OCI-LY7 (cell line): Measurements from ENCODE around the gene GLCCI1. TPM values are rescaled to one million over a fixed set of nuclear protein-coding genes. Genes with fewer than 3 reads are reported as not detected.

ENCODE experiments used
- BruUV-seq: library from RNA; stranded (reverse); fragments of 400-500 nt; replicated peaks from 2 replicates; lab custom pipeline; 2021; lab: Mats Ljungman, UMichigan
- CTCF ChIA-PET: fragments of 300-600 bp; sonication (Branson Sonifier 250); formaldehyde crosslinking; loops from one replicate; lab custom pipeline; 2022; ENCODE audit warnings: antibody characterized with exemption; ENCODE audit not compliant: unreplicated experiment; lab: Charles Lee
- POLR2A ChIA-PET: fragments of 300-600 bp; sonication (Branson Sonifier 250); formaldehyde crosslinking; loops from one replicate; lab custom pipeline; 2022; ENCODE audit warnings: antibody characterized with exemption; lab: Charles Lee
- DNase-seq: peaks from one replicate; pipeline ENCODE4 v3.0.0-alpha.2; 2015; ENCODE audit warnings: low spot score
- H2AFZ ChIP-seq: fragments of 200-600 bp; sonication (generic), shearing (Covaris generic); 2 replicates; pipeline ENCODE4 v1.6.1; 2014; ENCODE audit warnings: mild to moderate bottlenecking, antibody characterized with exemption, low read length, moderate library complexity
- H3K27ac ChIP-seq: fragments of 200-600 bp; sonication (generic); 2 replicates; pipeline ENCODE4 v1.5.1; 2014; ENCODE audit warnings: mixed run types, low read depth, mild to moderate bottlenecking, moderate library complexity, low read length, inconsistent platforms; ENCODE audit not compliant: poor library complexity, severe bottlenecking
- H3K36me3 ChIP-seq: fragments of 200-600 bp; sonication (generic); 2 replicates; pipeline ENCODE4 v1.6.1; 2014; ENCODE audit warnings: mild to moderate bottlenecking, antibody characterized with exemption, low read length, moderate library complexity, mixed read lengths; ENCODE audit not compliant: insufficient read depth
- H3K4me1 ChIP-seq: fragments of 200-600 bp; sonication (generic); 2 replicates; pipeline ENCODE4 v1.5.1; 2014; ENCODE audit warnings: mild to moderate bottlenecking, low read length; ENCODE audit not compliant: insufficient read depth, poor library complexity, severe bottlenecking
- H3K4me2 ChIP-seq: fragments of 200-600 bp; sonication (generic); 2 replicates; pipeline ENCODE4 v1.6.1; 2014; ENCODE audit warnings: mild to moderate bottlenecking, low read length
- H3K4me3 ChIP-seq: fragments of 200-600 bp; sonication (generic); 2 replicates; pipeline ENCODE4 v1.5.1; 2014; ENCODE audit warnings: mild to moderate bottlenecking, low read depth, low read length; ENCODE audit not compliant: poor library complexity, severe bottlenecking
- H3K79me2 ChIP-seq: fragments of 200-600 bp; sonication (generic); 2 replicates; pipeline ENCODE4 v1.6.1; 2016; ENCODE audit warnings: low read depth, mild to moderate bottlenecking, low read length, moderate library complexity, mixed read lengths; ENCODE audit not compliant: insufficient read depth
- H3K9me2 ChIP-seq: fragments of 200-600 bp; sonication (generic); 2 replicates; pipeline ENCODE4 v1.6.1; 2016; ENCODE audit warnings: mild to moderate bottlenecking, low read length, mixed read lengths; ENCODE audit not compliant: insufficient read depth
- H3K9me3 ChIP-seq: fragments of 200-600 bp; sonication (generic); 2 replicates; pipeline ENCODE4 v1.6.1; 2014; ENCODE audit warnings: mild to moderate bottlenecking, mixed run types, low read length, mixed read lengths
- H4K20me1 ChIP-seq: fragments of 200-600 bp; sonication (generic); 2 replicates; pipeline ENCODE4 v1.6.1; 2014; ENCODE audit warnings: mild to moderate bottlenecking, antibody characterized with exemption, low read length, moderate library complexity, mixed read lengths; ENCODE audit not compliant: insufficient read depth
- CTCF ChIP-seq: fragments of 200-600 bp; sonication (generic); conservative IDR thresholded peaks from 2 replicates; pipeline ENCODE4 v1.5.1; 2014; ENCODE audit warnings: mild to moderate bottlenecking, antibody characterized with exemption, low read length, moderate library complexity, mixed read lengths
- EZH2phosphoT487 ChIP-seq: fragments of 200-600 bp; sonication (generic); IDR thresholded peaks from 2 replicates; pipeline ENCODE4 v1.6.1; 2018; ENCODE audit warnings: low read depth, borderline replicate concordance, mild to moderate bottlenecking, mixed run types, antibody characterized with exemption, low read length, moderate library complexity, mixed read lengths
- intact Hi-C: fragments of 100-400 bp; cut with micrococcal nuclease; formaldehyde crosslinking; loops from one replicate; pipeline ENCODE4 v1.10.0; 2022; ENCODE audit not compliant: unreplicated experiment
- total RNA-seq, 2 experiments: library from RNA; depleted of rRNA in 1 of 2; stranded (reverse); fragments of >200 nt in 1 of 2; shearing (Covaris generic) in 1 of 2; gene quantifications; 2 replicates each; pipeline ENCODE4 v1.2.3, GENCODE V29; 2014 to 2022

Gene GLCCI1
- total RNA-seq, 2 experiments from 2014 or later = 21.3 to 85.6 TPM

- Histone ChIP-seq H3K79me2 (peaks cover 99% of the 10 kb centered on the region), H3K9me3 (peaks cover 22% of the 10 kb centered on the region), H4K20me1 (peaks cover 20% of the 10 kb centered on the region), H3K36me3 (peaks cover 17% of the 10 kb centered on the region; the same call in 1 of the 2 replicates), H3K27ac (no peak overlapping the region), H3K4me3 (no peak overlapping the region), H3K4me2 (no peak overlapping the region), H3K9me2 (no peaks in the 10 kb centered on the region), H3K4me1 (peaks cover 3% of the 10 kb centered on the region), H2AFZ (no peak overlapping the region)
- no TSS peak for BruUV-seq
- TF ChIP-seq CTCF (no peak), EZH2phosphoT487 (no peak)
- POLR2A ChIA-PET = interaction anchor here (1.1 to 2.9 kb wide), 4 partner anchors 10 to 16 kb away, joined by 4 to 26 read pairs (median 5); no protein-coding TSS in a partner anchor
- no peak for DNase-seq
- CTCF ChIA-PET = no interaction called here
- intact Hi-C loops = no loop called here
These were observed 20.1 kb downstream of the GLCCI1 start for GRCh38 chr7:7988706-7989105.

GRCh38 chr7:7989133-7989532 lies 20.5 kb downstream of the GLCCI1 start:
- no peak for TF ChIP-seq CTCF
- no peak for TF ChIP-seq EZH2phosphoT487
- Histone ChIP-seq H3K4me3 (no peak overlapping the region), H3K9me3 (peaks cover 24% of the 10 kb centered on the region), H3K36me3 (peaks cover 20% of the 10 kb centered on the region; the same call in 1 of the 2 replicates), H3K27ac (no peak overlapping the region), H3K4me2 (0 out of 2 replicates have a peak overlapping the region, but pooled peaks have one; percentile 3), H4K20me1 (peaks cover 16% of the 10 kb centered on the region; the same call in 1 of the 2 replicates), H3K79me2 (peaks cover 99% of the 10 kb centered on the region), H3K4me1 (peaks cover 3% of the 10 kb centered on the region), H3K9me2 (no peaks in the 10 kb centered on the region), H2AFZ (no peak overlapping the region)
- intact Hi-C loops = no loop called here
- no TSS peak for BruUV-seq
- POLR2A ChIA-PET = interaction anchor here (0.7 to 2.9 kb wide), 6 partner anchors 9 to 30 kb away, joined by 3 to 26 read pairs (median 5); no protein-coding TSS in a partner anchor
- CTCF ChIA-PET = interaction anchor here (0.9 kb wide), 1 partner anchor 9 kb away, joined by 3 read pairs; no protein-coding TSS in a partner anchor
- no peak for DNase-seq
